MV-4-11 (cell line): ENCODE results near the gene SLC47A1.
"Not testable (repeated sequence)": the region's sequence is repeated elsewhere in the genome, so short reads cannot be mapped to it uniquely, and the experiment has no call there.

Experiments used
- DNase-seq: peaks from one replicate; lab custom pipeline; 2025; lab: John Stamatoyannopoulos, UW

Gene SLC47A1

GRCh38 chr17:19533718-19534561, at the start of gene SLC47A1:
Gene SLC47A1 (plus strand): TSS chr17:19533854. CDS start chr17:19533940, 86 bp downstream.
- no peak for DNase-seq

GRCh38 chr17:19485800-19486340, 47.8 kb upstream of the SLC47A1 start:
- DNase-seq = no peak

GRCh38 chr17:19486351-19487023, 47.2 kb upstream of the SLC47A1 start:
- DNase-seq = no peak

- DNase-seq = no peak
These were observed 46.5 kb upstream of the SLC47A1 start for GRCh38 chr17:19487024-19487600.

- no peak for DNase-seq
These were observed 41.5 kb upstream of the SLC47A1 start for GRCh38 chr17:19492141-19492540.

- no peak for DNase-seq
These were observed 38.5 kb upstream of the SLC47A1 start for GRCh38 chr17:19494961-19495806.

- DNase-seq = no peak
These were observed 37.7 kb upstream of the SLC47A1 start for GRCh38 chr17:19495828-19496528.

GRCh38 chr17:19497624-19498023, 36.0 kb upstream of the SLC47A1 start:
- no peak for DNase-seq

GRCh38 chr17:19501219-19501618, 32.4 kb upstream of the SLC47A1 start:
- no peak for DNase-seq

GRCh38 chr17:19502517-19502916, 31.1 kb upstream of the SLC47A1 start:
- DNase-seq = peak; percentile 15

- DNase-seq = not testable (repeated sequence)
These were observed 28.1 kb upstream of the SLC47A1 start for GRCh38 chr17:19505561-19505960.

- DNase-seq = peak; percentile 48
These were observed 25.7 kb upstream of the SLC47A1 start for GRCh38 chr17:19507775-19508576.

GRCh38 chr17:19508577-19508867, 25.1 kb upstream of the SLC47A1 start:
- peak; percentile 22 for DNase-seq

- DNase-seq = not testable (repeated sequence)
These were observed 24.3 kb upstream of the SLC47A1 start for GRCh38 chr17:19509281-19509852.

GRCh38 chr17:19510903-19511302, 22.8 kb upstream of the SLC47A1 start:
- DNase-seq = no peak

GRCh38 chr17:19513897-19514488, 19.7 kb upstream of the SLC47A1 start:
- peak; percentile 59 for DNase-seq

- DNase-seq = no peak
These were observed 16.0 kb upstream of the SLC47A1 start for GRCh38 chr17:19517699-19518098.

GRCh38 chr17:19519388-19520291, 14.0 kb upstream of the SLC47A1 start:
- peak; percentile 90 for DNase-seq

- no peak for DNase-seq
These were observed 13.0 kb upstream of the SLC47A1 start for GRCh38 chr17:19520641-19521040.
